Epithelial cell of esophagus (primary cell): ENCODE measurements around the gene SNX20.

Experiments used
- DNase-seq: peaks from one replicate; pipeline ENCODE4 v3.0.0; 2010; ENCODE audit warnings: low read depth
- H3K4me3 ChIP-seq: 2 replicates; pipeline ENCODE4 v1.5.1; 2011; ENCODE audit warnings: mild to moderate bottlenecking, low read length, control low read depth
- CTCF ChIP-seq: IDR thresholded peaks from 2 replicates; pipeline ENCODE4 v1.5.1; 2011; ENCODE audit warnings: low read depth, mild to moderate bottlenecking, low read length, control low read depth, inconsistent platforms; ENCODE audit not compliant: insufficient read depth; ENCODE audit errors: missing control alignments

Gene SNX20

GRCh38 chr16:50629334-50629733 is 51.8 kb downstream of the SNX20 start:
- no peak for DNase-seq
- no peak overlapping the region for H3K4me3 ChIP-seq
- TF ChIP-seq CTCF = no peak

GRCh38 chr16:50628156-50628802 is 52.8 kb downstream of the SNX20 start:
- no peak overlapping the region for H3K4me3 ChIP-seq
- TF ChIP-seq CTCF = no peak
- DNase-seq = no peak

- no peak overlapping the region for H3K4me3 ChIP-seq
- peak; percentile 25 for DNase-seq
- peak; percentile 34 for TF ChIP-seq CTCF
Observed at GRCh38 chr16:50627419-50627818, 53.7 kb downstream of the SNX20 start.

GRCh38 chr16:50626868-50627267 is 54.2 kb downstream of the SNX20 start:
- no peak overlapping the region for H3K4me3 ChIP-seq
- DNase-seq = no peak

GRCh38 chr16:50625374-50625773 is 55.7 kb downstream of the SNX20 start:
- no peak overlapping the region for H3K4me3 ChIP-seq
- no peak for TF ChIP-seq CTCF
- DNase-seq = no peak

More at GRCh38 chr16:50626868-50627267, 54.2 kb downstream of the SNX20 start:
- TF ChIP-seq CTCF = no peak

GRCh38 chr16:50624449-50624970 is 56.6 kb downstream of the SNX20 start:
- TF ChIP-seq CTCF = no peak

More at GRCh38 chr16:50624449-50624970, 56.6 kb downstream of the SNX20 start:
- H3K4me3 ChIP-seq = no peak overlapping the region
- no peak for DNase-seq
